ENCODE data around the gene ITIH2.
A peak's percentile ranks its signal among the peaks of the same experiment; 100 is the strongest.

The ITIH2 gene

DNA sequence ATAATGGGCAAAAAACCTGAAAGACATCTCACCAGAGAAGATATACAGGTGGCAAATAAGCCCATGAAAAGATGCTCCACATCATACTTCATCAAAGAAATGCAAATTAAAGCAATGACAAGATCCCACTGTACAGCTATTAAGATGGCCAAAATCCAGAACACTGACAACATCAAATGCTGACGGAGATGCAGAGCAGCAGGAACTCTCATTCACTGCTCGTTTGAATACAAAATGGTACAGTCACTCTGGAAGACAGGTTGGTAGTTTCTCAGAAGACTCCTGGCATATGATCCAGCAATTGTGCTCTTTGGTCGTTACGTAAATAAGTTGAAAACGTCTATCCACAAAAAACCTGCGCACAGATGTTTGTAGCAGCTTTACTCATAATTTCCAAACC lies 49.1 kb downstream of the ITIH2 start:
- TF ChIP-seq CTCF (IDR thresholded peaks at IDR 0.05; ENCODE audit: insufficient read depth, low read length) (no peak), POLR2AphosphoS5 (IDR thresholded peaks at IDR 0.05; ENCODE audit: low read depth) (no peak), SPI1 (IDR thresholded peaks at IDR 0.05; ENCODE audit: borderline replicate concordance, low read depth) (no peak), GABPA (IDR thresholded peaks at IDR 0.05; ENCODE audit: low read depth) (no peak), REST (IDR thresholded peaks at IDR 0.05; ENCODE audit: insufficient replicate concordance, low read depth) (no peak)
- Histone ChIP-seq H3K27ac (replicated peaks) (no peak overlapping the region), H3K27me3 (ENCODE audit: insufficient read depth, poor library complexity, severe bottlenecking) (no peaks in the 10 kb centered on the region), H3K4me3 (replicated peaks; ENCODE audit: insufficient read depth, low read length) (no peak overlapping the region)
- no peak for DNase-seq (ENCODE audit: low read depth in 1 of 2, low spot score in 1 of 2)

DNA sequence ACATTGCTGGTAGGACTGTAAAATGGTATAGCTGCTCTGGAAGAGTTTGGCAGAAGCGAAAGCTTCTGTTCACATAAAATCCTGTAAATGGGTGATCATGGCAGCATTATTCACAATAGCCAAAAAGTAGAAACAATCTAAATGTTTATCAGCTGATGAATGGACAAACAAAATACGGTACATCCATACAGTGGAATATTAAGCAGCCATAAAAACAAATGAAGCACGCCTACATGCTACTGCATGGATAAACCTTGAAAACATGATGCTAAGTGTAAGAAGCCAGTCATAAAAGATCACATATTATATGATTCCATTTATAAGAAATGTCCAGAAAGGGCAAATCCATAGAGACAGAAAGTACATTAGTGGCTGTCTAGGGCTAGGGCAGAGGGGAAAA lies 52.0 kb downstream of the ITIH2 start:
- no peak for TF ChIP-seq SPI1 (IDR thresholded peaks at IDR 0.05; ENCODE audit: borderline replicate concordance, low read depth)
- no peak for TF ChIP-seq GABPA (IDR thresholded peaks at IDR 0.05; ENCODE audit: low read depth)
- TF ChIP-seq CTCF (IDR thresholded peaks at IDR 0.05; ENCODE audit: insufficient read depth, low read length), result no peak
- TF ChIP-seq REST (IDR thresholded peaks at IDR 0.05; ENCODE audit: insufficient replicate concordance, low read depth), result no peak
- no peak for TF ChIP-seq POLR2AphosphoS5 (IDR thresholded peaks at IDR 0.05; ENCODE audit: low read depth)
- Histone ChIP-seq H3K27me3 (ENCODE audit: insufficient read depth, poor library complexity, severe bottlenecking) (no peaks in the 10 kb centered on the region), H3K27ac (replicated peaks) (no peak overlapping the region), H3K4me3 (replicated peaks; ENCODE audit: insufficient read depth, low read length) (no peak overlapping the region)
- DNase-seq (ENCODE audit: low read depth in 1 of 2, low spot score in 1 of 2), result no peak

DNA sequence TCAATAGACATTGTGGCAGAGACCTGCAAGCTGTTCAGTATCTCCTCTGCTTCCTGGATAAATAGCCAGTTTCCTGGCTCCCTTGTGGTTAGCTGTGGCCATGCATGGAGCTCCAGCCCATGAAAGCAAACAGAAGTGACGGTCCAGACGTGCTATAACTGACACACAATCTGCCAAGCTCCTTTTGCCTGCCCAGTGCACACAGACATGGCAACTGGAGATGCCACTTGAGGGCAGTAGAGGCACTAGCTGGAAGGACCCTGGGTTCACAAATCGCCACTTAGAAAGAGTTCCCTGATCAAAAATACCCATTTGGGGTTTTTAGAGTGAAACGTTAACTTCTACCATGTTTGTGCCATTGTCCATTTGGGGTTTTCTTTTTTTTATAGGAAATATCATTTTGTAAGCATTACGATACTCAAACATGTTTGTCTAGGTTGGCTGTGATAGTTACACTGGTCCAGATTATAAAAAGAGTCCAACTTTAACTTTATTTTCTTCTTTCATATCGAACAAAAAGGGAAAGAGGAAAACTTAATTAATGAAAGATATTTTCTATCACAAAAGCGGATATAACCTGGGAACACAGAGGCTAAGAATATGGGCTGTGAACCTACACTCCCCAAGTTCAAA lies 53.4 kb downstream of the ITIH2 start:
- Histone ChIP-seq H3K4me3 (replicated peaks; ENCODE audit: insufficient read depth, low read length) (no peak overlapping the region), H3K27ac (replicated peaks) (no peak overlapping the region), H3K27me3 (ENCODE audit: insufficient read depth, poor library complexity, severe bottlenecking) (no peaks in the 10 kb centered on the region)
- DNase-seq (ENCODE audit: low read depth in 1 of 2, low spot score in 1 of 2), result peak in 1 of 2 experiments; percentile 2
- no peak for TF ChIP-seq REST (IDR thresholded peaks at IDR 0.05; ENCODE audit: insufficient replicate concordance, low read depth)
- TF ChIP-seq GABPA (IDR thresholded peaks at IDR 0.05; ENCODE audit: low read depth), result no peak
- TF ChIP-seq CTCF (IDR thresholded peaks at IDR 0.05; ENCODE audit: insufficient read depth, low read length), result peak; percentile 22
